Dermis microvascular lymphatic vessel endothelial cell (primary cell): ENCODE results near the gene CSAD. TPM values are rescaled to one million over a fixed set of nuclear protein-coding genes. Genes with fewer than 3 reads are reported as not detected.
"Not testable (repeated sequence)": the region's sequence is repeated elsewhere in the genome, so short reads cannot be mapped to it uniquely, and the experiment has no call there.

Source experiments
- DNase-seq, 2 donors: peaks; one replicate each; pipeline versions ENCODE4 v3.0.0 to v3.0.0-alpha.2; 2010; ENCODE audit warnings: low read depth in 2 of 2
- total RNA-seq: library from RNA; depleted of rRNA; stranded (reverse); fragments of >200 nt; gene quantifications from 2 replicates; pipeline ENCODE4 v1.2.1, GENCODE V29; 2014

The CSAD gene
- total RNA-seq, 1 donor from 2014 or later, result 2.6 TPM

DNA sequence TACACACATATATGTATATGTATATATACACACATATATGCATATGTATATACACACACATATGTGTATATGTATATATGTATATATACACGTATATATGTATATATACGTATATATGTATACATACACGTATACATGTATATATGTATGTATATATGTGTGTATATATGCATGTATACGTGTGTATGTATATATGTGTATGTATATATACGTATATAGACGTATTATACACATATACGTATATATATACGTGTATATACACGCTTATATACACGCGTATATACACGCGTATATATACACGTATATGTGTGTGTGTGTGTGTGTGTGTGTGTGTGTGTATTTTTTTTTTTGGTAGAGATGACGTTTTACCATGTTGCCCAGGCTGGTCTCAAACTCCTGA is 33.1 kb downstream of the CSAD start:
- no peak for DNase-seq

DNA sequence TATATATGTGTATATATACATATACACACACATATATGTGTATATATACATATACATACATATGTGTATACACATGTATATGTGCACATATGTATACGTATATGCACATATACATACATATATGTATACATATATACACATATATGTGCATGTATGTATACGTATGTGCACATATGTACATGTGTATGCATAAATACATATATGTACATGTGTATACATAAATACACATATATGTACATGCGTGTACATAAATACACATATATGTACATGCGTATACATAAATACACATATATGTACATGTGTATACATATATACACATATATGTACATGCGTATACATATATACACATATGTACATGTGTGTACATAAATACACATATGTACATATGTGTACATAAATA is 33.5 kb downstream of the CSAD start:
- DNase-seq, result no peak

DNA sequence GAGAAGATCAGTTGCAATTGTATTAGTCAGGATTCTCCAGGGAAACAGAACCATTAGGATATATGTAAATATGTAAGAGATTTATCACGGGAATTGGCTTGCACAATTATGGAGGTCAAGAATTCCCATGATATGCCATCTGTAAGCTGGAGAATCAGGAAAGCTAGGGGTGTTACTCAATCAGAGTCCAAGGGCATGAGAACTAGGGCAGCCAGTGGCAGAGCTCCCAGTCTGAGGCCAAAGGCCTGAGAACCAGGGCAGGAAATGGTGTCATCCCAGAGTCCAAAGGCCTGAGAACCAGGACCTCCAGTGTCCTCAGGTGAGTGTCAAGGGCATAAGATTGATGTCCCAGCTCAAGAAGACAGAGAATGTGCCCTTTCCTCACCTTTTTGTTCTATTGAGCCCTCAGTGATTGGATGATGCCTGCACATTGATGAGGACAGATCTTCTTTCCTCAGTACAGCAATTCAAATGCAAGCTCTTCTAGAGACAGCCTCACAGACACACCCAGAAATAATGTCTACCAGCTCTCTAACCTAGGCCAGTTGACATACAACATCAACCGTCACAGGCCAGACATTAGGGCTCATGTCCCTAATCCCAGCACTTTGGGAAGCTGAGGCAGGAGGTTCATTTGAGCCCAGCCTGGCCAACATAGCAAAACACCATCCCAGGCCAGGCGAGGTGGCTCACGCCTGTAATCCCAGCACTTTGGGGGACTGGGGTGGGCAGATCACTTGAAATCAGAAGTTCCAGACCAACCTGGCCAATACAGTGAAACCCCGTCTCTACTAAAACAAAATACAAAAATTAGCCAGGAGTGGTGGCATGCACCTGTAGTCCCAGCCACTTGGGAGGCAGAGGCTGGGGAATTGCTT is 35.1 kb downstream of the CSAD start:
- DNase-seq, result no peak

DNA sequence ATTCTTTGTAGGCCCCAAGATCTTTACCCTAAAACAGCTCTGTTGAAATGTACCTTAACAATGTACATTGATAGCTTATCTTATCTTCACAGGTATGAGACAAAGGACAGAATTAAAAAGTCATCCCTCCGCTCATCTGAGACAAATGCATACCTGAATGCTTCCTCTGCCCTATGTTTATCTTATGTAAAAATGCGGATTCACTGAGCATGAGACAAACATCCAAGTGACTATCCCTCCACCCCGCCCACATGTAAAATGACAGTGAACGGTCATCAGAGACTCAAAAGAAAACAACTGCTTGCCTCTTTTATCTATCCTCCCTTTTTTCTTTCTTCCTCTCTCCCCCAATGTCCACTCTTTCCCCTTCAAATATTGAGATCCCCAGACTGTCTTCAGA is 37.4 kb downstream of the CSAD start:
- DNase-seq, result no peak

DNA sequence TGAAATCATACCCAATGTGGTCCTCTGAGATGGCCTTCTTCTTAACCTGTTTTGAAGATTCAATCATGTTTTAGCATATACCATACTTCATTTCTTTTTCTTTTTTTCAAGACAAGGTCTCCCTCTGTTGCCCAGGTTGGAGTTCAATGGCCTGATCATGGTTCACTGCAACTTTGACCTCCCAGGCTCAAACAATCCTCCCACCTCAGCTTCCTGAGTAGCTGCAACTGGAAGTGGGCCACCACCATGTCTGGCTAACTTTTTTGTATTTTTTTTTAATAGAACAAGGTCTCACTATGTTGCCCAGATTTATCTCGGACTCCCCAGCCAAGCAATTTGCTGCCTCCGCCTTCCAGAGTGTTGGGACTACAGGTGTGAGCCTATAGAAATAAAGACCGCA is 47.0 kb downstream of the CSAD start:
- no peak for DNase-seq

DNA sequence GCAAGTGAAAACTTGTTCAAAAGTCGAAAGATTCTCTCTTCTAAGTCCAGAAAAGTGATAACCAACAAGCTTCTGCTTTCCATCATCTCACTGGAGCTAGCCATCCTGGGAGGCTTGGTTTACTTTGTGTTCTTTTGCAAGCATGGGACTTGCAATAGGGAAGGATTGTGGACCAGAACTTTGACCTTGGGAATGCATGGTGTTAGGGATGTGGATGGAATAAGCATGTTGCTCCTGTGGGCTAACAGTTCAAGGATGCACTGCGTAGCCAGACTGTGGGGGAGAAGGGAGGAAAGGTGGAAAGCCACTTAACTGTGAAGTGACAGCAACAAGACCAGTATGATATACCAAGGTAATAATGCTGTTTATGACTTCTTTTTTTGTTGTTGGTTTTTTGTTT is 48.9 kb downstream of the CSAD start:
- no peak for DNase-seq

DNA sequence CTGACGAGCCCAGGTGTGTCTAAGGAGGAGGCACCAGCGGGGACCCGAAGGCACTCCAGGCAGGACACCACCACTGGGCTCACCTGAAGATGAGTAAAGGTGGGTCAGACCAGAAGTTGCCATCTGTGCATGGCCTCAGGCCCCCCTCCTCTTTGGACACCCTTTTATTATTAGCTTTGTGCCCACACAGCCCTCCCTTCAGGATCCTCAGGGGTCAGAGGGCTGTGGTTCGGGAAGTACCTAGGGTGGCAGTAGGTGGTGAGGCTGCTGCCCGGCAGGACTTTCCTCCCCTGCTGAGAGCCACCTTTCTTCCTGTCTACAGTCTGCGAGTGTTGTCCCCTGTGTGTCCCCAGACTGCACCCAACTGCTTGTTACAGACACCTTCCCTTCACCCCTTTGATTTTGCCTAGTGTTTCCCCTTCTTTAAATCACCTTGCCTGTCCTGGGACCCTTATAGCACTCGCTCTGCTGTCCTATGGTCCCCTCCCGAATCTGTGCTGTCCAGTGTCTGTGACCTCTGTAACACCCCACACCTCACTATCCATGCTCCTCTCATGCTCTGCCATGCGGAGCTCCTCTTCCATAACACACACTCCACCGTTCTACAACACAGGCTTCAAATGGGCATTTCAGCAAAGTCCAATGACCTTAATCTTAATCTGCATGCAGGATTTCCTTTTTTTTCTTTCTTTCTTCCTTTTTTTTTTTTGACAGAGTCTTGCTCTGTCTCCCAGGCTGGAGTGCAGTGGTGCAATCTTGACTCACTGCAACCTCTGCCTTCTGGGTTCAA is 51.8 kb downstream of the CSAD start:
- no peak for DNase-seq

DNA sequence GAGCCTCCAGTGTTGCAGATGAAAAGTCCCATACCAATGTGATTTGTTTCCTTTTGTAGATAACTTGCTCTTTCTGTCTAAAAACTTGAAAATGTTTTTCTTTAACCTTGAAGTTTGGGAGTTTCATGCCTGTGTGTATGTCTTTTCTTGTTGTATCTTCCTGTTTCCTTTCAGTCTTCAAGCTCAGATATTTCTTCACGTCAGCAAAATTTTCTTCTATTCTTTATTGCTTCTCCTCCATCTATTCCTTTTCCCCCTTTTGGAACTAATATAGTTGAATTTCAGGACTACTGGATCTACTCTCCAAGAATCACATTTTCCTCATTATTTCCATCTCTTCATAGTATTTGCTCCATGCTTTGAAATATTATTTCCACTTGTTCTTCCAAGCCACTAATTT is 53.6 kb downstream of the CSAD start:
- no peak for DNase-seq

DNA sequence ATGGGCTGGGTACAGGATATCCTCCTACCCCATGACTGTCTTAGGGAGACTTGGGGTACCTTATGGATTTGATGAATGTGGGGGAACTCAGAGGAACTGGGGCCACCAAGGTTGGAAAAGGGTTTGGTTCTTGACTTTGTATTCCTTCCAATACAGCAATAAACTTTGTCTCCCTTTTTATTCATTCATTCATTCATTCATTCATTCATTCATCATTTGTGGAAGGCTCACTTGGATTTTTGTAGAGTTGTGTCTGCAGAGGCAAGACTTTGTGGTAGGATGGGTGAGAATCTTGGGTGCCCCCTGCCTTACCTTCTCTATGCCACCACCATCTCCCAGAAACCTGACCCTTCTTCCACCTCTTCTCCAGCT is 56.4 kb downstream of the CSAD start:
- DNase-seq, result no peak

DNA sequence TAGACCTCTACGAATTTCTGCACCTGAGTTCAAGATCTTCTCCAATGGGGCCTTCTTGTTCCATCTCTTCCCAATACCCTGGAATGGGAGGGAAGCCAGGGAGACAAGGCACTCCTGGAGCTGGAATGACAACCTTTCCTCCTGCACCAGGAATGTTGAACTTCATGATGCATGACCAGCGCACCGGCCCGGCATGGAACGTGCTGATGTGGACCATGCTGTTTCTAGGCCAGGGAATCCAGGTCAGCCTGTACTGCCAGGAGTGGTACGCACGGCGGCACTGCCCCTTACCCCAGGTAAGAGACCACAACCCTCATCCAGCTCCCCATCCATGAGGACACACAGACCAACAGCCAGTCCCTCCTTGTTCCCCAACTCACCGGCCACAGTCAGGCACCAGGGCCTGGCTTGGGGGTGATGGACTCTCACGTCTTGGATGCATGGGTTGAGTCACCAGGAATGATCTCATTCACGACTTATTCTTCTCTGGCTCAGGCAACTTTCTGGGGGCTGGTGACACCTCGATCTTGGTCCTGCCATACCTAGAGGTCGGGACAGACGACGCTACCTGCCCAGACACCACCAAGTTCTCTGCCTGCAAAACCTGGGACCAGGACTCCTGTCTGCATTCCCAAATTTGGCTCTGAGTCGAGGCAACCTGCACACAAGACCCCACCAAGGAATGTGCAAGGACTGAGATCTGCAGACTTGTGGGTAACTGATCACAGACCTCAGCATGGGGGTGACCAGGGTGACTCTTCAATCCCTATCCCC is 57.0 kb downstream of the CSAD start:
- DNase-seq, result no peak

DNA sequence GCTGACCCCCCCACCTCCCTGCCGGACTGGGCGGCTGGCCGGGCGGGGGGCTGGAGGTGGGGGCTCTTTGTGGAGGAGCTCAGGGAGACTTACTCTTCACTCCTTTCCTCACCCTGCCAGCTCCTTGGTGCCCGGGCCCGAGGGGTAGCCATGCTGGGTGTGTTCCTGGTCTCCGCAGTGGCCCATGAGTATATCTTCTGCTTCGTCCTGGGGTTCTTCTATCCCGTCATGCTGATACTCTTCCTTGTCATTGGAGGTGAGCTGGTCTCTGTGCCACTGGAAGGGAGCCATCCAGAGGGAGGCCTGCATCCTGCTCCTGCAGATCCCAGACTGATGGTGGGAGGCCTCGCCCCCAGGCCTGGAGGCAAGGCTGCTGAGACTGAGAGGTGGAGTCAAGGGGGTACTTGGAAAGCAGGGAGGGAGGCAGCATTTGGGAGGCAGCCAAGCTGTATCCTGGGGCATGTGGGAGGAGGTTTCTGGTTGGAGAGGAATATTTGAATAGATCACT is 57.7 kb downstream of the CSAD start:
- no peak for DNase-seq

DNA sequence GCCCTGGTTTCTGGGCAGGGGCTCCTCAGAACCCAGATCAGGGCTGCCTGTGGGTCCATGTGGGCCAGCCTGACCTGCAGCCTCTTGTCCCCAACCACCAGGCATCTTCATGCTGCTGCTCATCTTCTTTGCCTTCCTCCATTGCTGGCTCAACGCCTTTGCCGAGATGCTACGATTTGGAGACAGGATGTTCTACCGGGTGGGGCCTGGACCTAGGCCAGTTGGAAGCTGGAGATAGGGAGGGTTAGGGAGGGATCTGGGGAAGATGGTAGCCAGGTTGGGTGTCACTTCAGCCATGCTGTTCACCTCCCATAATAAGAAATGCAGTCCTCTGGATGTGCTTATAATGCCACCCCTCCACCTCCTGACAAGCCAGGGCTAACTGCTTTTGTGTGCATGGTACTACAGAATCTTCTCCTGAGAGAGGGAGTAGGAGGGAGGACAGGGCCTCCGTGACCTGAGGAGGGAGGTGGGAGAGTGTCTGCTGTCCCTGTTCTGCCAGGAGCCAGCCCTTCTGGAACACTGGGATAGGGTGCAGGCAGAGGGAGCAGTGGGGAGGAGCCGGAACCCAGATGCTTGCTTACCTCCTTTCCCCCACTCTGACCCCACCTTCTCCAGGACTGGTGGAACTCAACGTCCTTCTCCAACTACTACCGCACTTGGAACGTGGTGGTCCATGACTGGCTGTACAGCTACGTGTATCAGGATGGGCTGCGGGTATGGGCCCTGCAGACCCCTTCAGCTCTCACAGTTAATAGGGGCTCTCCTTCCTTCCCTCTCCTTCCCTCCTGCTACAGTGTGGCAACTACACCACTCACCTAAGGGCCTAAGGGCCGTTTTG is 59.8 kb downstream of the CSAD start:
- no peak for DNase-seq

DNA sequence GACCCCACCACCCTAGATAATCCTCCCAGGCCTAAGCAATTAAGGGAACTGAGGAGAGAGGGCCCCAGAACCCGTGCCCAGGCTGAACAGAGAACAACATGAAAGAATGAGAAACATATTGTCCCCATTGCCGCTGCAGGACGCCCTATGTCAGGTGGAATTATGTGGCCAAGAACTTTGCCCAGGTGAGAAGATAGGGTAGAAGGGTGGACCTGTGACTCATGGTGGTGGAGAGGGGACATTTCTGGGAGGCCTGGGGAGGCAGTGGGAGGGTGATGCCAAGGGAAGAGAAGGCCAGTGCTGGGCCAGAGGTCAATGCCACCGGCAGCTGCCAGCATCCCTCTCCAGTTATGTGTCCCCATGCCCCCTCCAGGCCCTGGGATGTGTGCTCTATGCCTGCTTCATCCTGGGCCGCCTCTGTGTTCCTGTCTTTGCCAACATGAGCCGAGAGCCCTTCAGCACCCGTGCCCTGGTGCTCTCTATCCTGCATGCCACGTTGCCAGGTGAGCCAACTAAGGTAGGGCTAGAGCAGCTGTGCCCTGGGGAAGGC is 61.9 kb downstream of the CSAD start:
- no peak for DNase-seq

DNA sequence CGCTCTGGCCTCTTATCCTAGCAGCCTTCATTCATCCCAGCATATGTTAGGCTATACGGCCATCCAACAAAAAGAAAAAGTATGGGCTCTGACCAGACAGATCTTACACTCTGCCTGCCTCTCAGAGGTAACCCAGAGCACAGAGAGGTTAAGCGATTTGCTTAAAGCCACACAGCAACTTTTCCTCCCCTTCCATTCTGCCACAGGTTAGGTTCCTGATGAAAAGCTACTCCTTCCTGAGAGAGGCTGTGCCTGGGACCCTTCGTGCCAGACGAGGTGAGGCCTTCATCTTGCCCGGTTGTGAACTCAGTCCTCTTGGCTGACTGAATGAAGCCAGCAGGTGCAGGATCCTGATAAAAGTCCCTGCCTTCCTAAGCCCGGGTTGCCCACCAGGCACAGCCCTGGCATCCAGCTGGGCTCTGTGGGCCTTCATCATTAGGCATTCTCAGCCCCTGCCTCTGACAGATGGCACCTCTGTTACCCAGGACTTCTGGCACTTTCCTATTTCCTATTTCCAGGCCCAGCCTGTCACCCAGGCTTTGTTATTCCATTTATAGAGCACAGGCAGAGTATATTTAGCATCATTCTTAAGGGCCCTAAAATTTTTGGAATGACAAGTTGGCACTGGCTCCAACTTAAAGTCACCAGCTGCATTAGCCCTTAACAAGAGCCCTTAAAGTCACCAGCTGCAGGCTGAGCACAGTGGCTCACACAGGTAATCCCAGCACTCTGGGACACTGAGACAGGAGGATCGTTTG is 64.7 kb downstream of the CSAD start:
- DNase-seq, result no peak

DNA sequence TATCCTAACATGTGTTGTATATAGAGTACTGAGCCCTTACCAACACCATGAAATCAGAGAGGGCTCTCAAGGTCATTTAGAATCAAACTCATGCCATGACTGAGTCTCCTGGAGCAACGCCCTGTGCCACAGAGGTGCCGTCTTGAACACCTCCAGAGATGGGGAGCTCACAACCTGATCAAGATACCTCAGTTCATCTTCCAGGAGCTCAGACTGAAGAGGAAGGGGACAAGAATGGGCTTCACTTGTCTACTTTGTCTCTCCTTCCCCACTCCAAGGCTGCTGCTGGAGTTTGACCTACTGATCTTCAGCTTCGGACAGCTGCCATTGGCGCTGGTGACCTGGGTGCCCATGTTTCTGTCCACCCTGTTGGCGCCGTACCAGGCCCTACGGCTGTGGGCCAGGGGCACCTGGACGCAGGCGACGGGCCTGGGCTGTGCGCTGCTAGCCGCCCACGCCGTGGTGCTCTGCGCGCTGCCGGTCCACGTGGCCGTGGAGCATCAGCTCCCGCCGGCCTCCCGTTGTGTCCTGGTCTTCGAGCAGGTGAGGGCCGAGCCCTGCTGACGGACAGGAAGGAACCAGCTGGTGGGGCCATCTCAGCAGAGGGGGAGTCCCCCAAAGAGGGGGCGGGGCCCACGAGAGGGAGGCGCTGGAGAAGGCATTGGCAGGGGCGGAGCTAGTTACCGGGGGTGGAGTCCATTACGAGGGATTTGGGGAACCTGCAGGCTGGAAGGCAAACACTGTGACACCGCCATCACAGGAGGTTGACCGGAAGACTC is 65.4 kb downstream of the CSAD start:
- DNase-seq, result no peak

DNA sequence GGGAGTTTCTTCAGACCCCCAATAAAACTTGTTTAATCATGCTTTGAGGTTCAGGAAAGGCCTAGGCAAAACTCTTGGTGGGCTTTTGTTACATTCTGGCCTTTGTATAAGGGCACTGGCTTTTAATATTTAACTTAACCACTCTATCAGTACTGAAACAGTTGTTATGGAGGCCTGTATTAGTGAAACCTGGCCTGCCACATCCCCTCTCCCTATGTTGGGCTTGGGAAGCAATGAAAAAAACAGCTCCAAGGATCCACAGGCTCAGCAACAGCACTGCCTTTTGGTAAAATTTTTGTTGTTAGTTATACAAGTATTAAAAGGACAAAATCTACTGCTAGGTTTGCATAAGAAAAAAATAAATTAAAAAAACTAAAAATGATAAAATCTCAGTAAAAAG is 66.8 kb downstream of the CSAD start:
- no peak for DNase-seq

DNA sequence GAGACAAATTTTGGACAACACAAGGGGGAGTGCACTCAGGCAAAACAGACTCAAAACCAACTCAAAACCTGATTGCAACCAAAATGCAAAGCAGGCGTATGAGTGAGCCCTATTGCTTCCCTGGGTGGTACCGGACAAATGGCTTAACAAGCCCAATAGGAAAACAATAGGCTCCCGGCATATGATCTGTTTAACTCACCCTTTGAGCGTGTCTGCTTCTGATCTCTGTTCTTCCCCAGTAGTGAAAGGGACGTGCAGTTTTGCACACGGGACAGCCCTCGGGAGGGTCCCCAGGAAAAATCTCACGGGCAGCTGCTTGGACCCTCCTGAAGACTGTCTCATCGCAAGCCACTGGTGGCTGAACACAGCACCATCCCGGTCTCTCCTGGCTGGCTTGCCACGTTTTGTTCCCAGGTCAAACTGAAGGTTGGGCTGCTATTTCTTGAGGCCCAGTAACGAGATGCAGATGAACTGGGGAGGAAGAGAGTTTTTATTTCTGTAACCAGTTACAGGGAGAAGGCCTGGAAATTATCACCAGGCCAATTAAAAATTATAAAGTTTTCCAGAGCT is 67.5 kb downstream of the CSAD start:
- no peak for DNase-seq

DNA sequence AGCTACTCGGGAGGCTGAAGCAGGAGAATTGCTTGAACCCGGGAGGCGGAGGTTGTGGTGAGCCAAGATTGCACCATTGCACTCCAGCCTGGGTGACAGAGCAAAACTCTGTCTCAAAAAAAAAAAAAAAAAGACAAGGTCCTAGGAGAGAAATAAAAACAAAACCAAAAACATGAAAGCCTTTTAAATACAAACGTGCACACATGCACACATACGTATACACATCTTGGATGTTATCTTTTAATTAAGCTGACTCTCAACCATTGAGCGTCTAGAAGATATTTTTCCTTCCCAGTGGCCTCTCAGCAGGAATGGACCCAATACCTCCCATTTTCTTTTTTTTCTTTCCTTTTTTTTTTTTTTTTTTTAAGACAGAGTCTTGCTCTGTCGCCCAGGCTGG is 68.3 kb downstream of the CSAD start:
- DNase-seq, result not testable (repeated sequence)
